Renal cortex interstitium (tissue), 15 donors: ENCODE results near the gene ZFP42. TPM values are rescaled to one million over a fixed set of nuclear protein-coding genes. Genes with fewer than 3 reads are reported as not detected.
"Not testable (repeated sequence)": the region's sequence is repeated elsewhere in the genome, so short reads cannot be mapped to it uniquely, and the experiment has no call there.

Experiments used
- DNase-seq, 11 donors: peaks; one replicate each; pipeline ENCODE4 v3.0.0-alpha.2; 2013; ENCODE audit warnings: low read depth in 9 of 11, low spot score in 4 of 11; ENCODE audit errors: extremely low read depth in 1 of 11
- long read RNA-seq, 16 experiments: transcript quantifications; one replicate each; lab custom pipeline, GENCODE V29; 2026
- polyA plus RNA-seq, 3 donors: library from polyadenylated mRNA; unstranded; fragments of 120-200 nt; gene quantifications; one replicate each; pipeline ENCODE4 v1.2.1, GENCODE V29; 2013; ENCODE audit not compliant: insufficient read length in 3 of 3

ZFP42 gene
- polyA plus RNA-seq, result 1 to 10 TPM; 1.0 to 1.8 (median 1.3) TPM
- long read RNA-seq, donor 1, partial matches to known transcripts, result 0 of 2 reads
- long read RNA-seq, donor 1, other reads (novel, unspliced or antisense), result 0 of 2 reads
- long read RNA-seq, donor 2, result 0 reads
- long read RNA-seq, donor 3, partial matches to known transcripts, result 0 of 1 reads
- long read RNA-seq, donor 3, other reads (novel, unspliced or antisense), result 0 of 1 reads
- long read RNA-seq, donor 4, partial matches to known transcripts, result 0 of 1 reads
- long read RNA-seq, donor 4, other reads (novel, unspliced or antisense), result 0 of 1 reads
- long read RNA-seq, donor 5, result 0 reads
- long read RNA-seq, donor 6, partial matches to known transcripts, result 0 of 1 reads
- long read RNA-seq, donor 6, other reads (novel, unspliced or antisense), result 0 of 1 reads
- long read RNA-seq, donor 7, result 0 reads
- long read RNA-seq, donor 8, result 0 reads
- long read RNA-seq, donor 9, partial matches to known transcripts, result 0 of 1 reads
- long read RNA-seq, donor 9, other reads (novel, unspliced or antisense), result 0 of 1 reads
- long read RNA-seq, donor 10, partial matches to known transcripts, result 0 of 1 reads
- long read RNA-seq, donor 10, other reads (novel, unspliced or antisense), result 0 of 1 reads
- long read RNA-seq, donor 11, partial matches to known transcripts, result 0 of 1 reads
- long read RNA-seq, donor 11, other reads (novel, unspliced or antisense), result 0 of 1 reads
- long read RNA-seq, donor 12, partial matches to known transcripts, result 0 of 1 reads
- long read RNA-seq, donor 12, other reads (novel, unspliced or antisense), result 0 of 1 reads
- long read RNA-seq, donor 13, result 0 reads
- long read RNA-seq, donor 14, result 0 reads
- long read RNA-seq, donor 15, partial matches to known transcripts, result 0 of 1 reads
- long read RNA-seq, donor 15, other reads (novel, unspliced or antisense), result 0 of 1 reads
- long read RNA-seq, donor 16, partial matches to known transcripts, result 0 of 2 reads
- long read RNA-seq, donor 16, other reads (novel, unspliced or antisense), result 0 of 2 reads

GRCh38 chr4:187995322-187996207 is at the start of gene ZFP42:
TSS of gene ZFP42 (plus strand) at chr4:187995771. CDS start at chr4:188002808, 7,037 bp downstream.
- DNase-seq, result no peak

GRCh38 chr4:187961171-187961570 is 34.4 kb upstream of the ZFP42 start:
- DNase-seq, result no peak

- DNase-seq, result no peak
Measured at GRCh38 chr4:187961961-187962360, 33.6 kb upstream of the ZFP42 start.

GRCh38 chr4:187962926-187963325 is 32.6 kb upstream of the ZFP42 start:
- peak in 4 of 11 donors; percentile 1 to 16 (median 6) for DNase-seq

- no peak for DNase-seq
Measured at GRCh38 chr4:187965726-187966125, 29.8 kb upstream of the ZFP42 start.

GRCh38 chr4:187972135-187972534 is 23.4 kb upstream of the ZFP42 start:
- no peak for DNase-seq

GRCh38 chr4:187983746-187984145 is 11.8 kb upstream of the ZFP42 start:
- DNase-seq, result no peak

- no peak for DNase-seq
Measured at GRCh38 chr4:187992971-187993370, 2.6 kb upstream of the ZFP42 start.

- DNase-seq, result no peak
Measured at GRCh38 chr4:187993827-187994226, 1.7 kb upstream of the ZFP42 start.

GRCh38 chr4:187996502-187997177 is 1.1 kb downstream of the ZFP42 start:
- no peak for DNase-seq

- DNase-seq, result not testable (repeated sequence)
Measured at GRCh38 chr4:187997991-187998390, 2.4 kb downstream of the ZFP42 start.

- DNase-seq, result no peak
Measured at GRCh38 chr4:187999406-187999932, 3.9 kb downstream of the ZFP42 start.

- no peak for DNase-seq
Measured at GRCh38 chr4:188002323-188002722, 6.8 kb downstream of the ZFP42 start.

- DNase-seq, result no peak
Measured at GRCh38 chr4:188002751-188003150, 7.2 kb downstream of the ZFP42 start.

- no peak for DNase-seq
Measured at GRCh38 chr4:188005561-188005960, 10.0 kb downstream of the ZFP42 start.

- DNase-seq, result no peak
Measured at GRCh38 chr4:188006285-188006848, 10.8 kb downstream of the ZFP42 start.

GRCh38 chr4:188008377-188008776 is 12.8 kb downstream of the ZFP42 start:
- no peak for DNase-seq
